Measurements from ENCODE around the gene ATP13A5. TPM values are rescaled to one million over a fixed set of nuclear protein-coding genes. Genes with fewer than 3 reads are reported as not detected.

The ATP13A5 gene
- total and polyA plus RNA-seq, 11 donors, result not detected

- Histone ChIP-seq H3K9me3 (no peaks in the 10 kb centered on the region), H3K27ac (no peak overlapping the region), H3K36me3 (no peaks in the 10 kb centered on the region), H3K4me3 (no peak overlapping the region), H3K4me1 (no peaks in the 10 kb centered on the region), H3K27me3 (no peaks in the 10 kb centered on the region)
- intact Hi-C loops (cut with DNase I), result no loop called here
- ATAC-seq (no peak), DNase-seq (no peak)
- no peak for TF ChIP-seq POLR2A (IDR thresholded peaks at IDR 0.05)
- TF ChIP-seq CTCF (IDR thresholded peaks at IDR 0.05), result no peak
- 74 to 80% (median 76%) methylated on average over 6 of the region's 6 CpGs for WGBS, 4 donors
Observed at GRCh38 chr3:193407112-193407511, 28.6 kb upstream of the ATP13A5 start.

GRCh38 chr3:193403307-193403706 lies 24.8 kb upstream of the ATP13A5 start:
- Histone ChIP-seq H3K4me3 (no peak overlapping the region), H3K36me3 (no peaks in the 10 kb centered on the region), H3K27me3 (no peaks in the 10 kb centered on the region), H3K9me3 (no peaks in the 10 kb centered on the region), H3K4me1 (no peaks in the 10 kb centered on the region), H3K27ac (no peak overlapping the region)
- ATAC-seq (no peak), DNase-seq (no peak)
- intact Hi-C loops (cut with DNase I), result no loop called here
- WGBS, 4 donors, result 86 to 91% (median 88%) methylated on average over 2 of the region's 2 CpGs
- TF ChIP-seq POLR2A (IDR thresholded peaks at IDR 0.05) (no peak), CTCF (IDR thresholded peaks at IDR 0.05) (no peak)

- H3K9me3 ChIP-seq, result no peaks in the 10 kb centered on the region
- H3K27ac ChIP-seq, result no peak overlapping the region
- H3K27me3 ChIP-seq, result no peaks in the 10 kb centered on the region
- ATAC-seq (no peak), DNase-seq (no peak)
- no peak overlapping the region for H3K4me3 ChIP-seq
- no peaks in the 10 kb centered on the region for H3K4me1 ChIP-seq
- H3K36me3 ChIP-seq, result no peaks in the 10 kb centered on the region
- intact Hi-C loops (cut with DNase I), result no loop called here
- TF ChIP-seq POLR2A (IDR thresholded peaks at IDR 0.05) (no peak), CTCF (IDR thresholded peaks at IDR 0.05) (no peak)
Observed at GRCh38 chr3:193400304-193400703, 21.8 kb upstream of the ATP13A5 start.

DNA sequence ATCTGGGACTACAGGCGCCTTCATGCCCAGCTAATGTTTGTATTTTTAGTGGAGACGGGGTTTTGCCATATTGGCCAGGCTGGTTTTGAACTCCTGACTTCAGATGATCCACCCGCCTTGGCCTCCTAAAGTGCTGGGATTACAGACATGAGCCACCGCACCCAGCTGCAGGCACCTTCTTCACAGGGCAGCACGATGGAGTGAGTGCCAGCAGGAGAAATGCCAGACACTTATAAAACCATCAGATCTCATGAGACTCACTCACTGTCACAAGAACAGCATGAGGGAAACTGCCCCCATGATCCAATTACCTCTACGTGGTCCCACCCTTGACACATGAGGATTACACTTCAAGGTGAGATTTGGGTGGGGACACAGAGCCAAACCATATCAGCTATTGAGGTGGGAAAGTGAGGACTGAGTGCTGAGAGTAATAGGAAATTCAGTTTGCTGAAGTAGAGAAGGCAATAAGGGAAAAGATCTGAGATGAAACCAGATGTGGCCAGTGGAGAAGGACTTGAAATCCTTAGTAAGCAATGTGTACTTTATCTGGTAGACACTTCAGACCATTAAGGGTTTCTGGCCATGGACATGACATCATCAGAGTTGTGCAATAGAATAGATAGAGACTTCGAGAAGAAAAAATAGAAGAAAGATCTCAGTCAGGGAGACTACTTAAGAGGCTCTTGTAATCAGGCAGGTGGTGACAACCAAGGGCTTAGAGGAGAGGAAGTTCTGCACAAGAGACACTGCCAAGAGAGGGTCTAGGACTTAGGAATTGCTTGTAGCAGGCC lies 18.1 kb upstream of the ATP13A5 start:
- WGBS, 4 donors, result 48 to 69% (median 63%) methylated on average over 7 of the region's 7 CpGs
- H3K4me1 ChIP-seq, result no peaks in the 10 kb centered on the region
- no peaks in the 10 kb centered on the region for H3K36me3 ChIP-seq
- H3K4me3 ChIP-seq, result no peak overlapping the region
- no peaks in the 10 kb centered on the region for H3K27me3 ChIP-seq
- intact Hi-C loops (cut with DNase I), result no loop called here
- TF ChIP-seq POLR2A (IDR thresholded peaks at IDR 0.05), result no peak
- TF ChIP-seq CTCF (IDR thresholded peaks at IDR 0.05), result no peak
- ATAC-seq (peak in 1 of 4 donors; percentile 47), DNase-seq (no peak)
- H3K9me3 ChIP-seq, result no peaks in the 10 kb centered on the region
- H3K27ac ChIP-seq, result no peak overlapping the region
